T-helper 2 cell treated with Interferon-gamma antibody and Interleukin-4, amounts not matched to agents 100 ng/mL and 5 ng/mL, for 36 hours (primary cell): ENCODE data around the gene SLC44A1. TPM values are rescaled to one million over a fixed set of nuclear protein-coding genes. Genes with fewer than 3 reads are reported as not detected.

Source experiments
- intact Hi-C: fragments of 100-400 bp; cut with micrococcal nuclease; formaldehyde crosslinking; loops from one replicate; pipeline ENCODE4 v1.15.1; 2023
- total RNA-seq: library from RNA; stranded (reverse); gene quantifications from 2 replicates; pipeline ENCODE4 v1.2.3, GENCODE V29; 2022

SLC44A1 gene
- total RNA-seq, 1 donor from 2014 or later: 4.2 TPM

DNA sequence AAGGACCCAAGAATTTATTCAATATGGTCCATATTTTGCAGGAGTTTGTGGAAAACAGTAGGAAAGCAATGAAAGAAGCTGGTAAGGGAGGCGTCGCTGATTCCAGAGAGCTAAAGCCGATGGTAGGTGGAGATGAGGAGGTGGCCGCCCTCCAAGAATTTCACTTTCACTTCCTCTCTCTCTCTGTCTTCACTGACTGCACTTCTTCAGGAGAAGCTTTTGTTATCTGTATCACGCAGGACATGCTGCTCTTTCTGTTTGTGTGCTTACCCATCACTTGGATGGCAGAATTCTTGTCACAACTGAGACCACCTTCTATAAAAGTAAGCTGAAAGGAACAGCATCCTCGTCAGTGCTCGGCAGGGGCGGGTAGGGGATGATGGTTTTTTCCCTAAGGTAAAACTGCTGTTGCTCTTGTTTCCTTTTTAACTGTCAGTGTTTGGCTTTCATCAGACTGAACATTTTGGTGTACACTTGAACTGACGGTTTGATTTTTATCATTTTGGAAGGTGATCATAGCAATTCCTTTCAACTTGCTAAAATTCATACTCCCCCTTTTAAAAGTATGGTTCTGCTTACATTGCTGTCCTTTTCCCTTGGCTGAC is 141.0 kb downstream of the SLC44A1 start:
- intact Hi-C loops: loop anchor here (1.0 to 5.0 kb wide), 2 partner anchors 20 to 638 kb away; partner anchors contain the start of gene NIPSNAP3A

DNA sequence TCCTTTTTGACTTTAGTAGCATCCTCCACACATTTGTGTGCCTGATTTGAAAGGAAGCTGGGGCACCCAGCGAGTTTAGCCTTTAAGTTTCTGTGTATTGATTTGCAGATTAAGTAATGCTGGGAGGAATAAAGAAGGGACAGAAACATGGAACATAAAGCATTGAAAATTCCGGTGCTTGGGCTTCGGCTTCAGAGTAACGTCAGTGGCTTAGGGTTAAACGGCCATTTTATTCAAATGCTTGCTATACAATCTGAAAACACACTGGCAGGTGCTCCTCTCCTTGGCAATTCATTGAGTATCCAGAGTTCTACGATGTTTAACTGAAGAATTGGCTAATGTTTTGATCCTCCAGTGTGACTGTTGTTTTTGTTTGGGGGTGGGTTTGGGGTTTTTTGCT is 145.3 kb downstream of the SLC44A1 start:
- intact Hi-C loops: loop anchor here (5.0 kb wide), 1 partner anchor 642 kb away; the partner anchor contains the start of gene NIPSNAP3A

DNA sequence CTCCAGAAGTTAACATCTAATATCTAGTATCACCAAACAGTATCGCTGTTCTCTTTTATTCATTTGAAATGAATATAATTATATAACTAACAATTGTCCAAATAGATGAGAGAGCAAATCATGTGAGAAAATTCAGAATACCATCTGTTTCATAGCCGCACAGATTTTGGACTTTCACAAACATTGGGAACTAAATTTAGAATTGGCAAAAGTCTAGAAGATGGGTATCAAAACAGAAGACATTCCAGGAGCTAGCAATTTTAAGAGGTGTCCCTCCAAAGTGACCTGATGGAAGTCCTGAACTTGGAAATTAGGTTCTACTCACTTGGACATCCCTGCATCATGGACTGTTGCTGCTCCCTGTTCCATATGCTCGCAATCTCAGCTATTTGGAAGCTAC is 146.4 kb downstream of the SLC44A1 start:
- intact Hi-C loops: no loop called here

DNA sequence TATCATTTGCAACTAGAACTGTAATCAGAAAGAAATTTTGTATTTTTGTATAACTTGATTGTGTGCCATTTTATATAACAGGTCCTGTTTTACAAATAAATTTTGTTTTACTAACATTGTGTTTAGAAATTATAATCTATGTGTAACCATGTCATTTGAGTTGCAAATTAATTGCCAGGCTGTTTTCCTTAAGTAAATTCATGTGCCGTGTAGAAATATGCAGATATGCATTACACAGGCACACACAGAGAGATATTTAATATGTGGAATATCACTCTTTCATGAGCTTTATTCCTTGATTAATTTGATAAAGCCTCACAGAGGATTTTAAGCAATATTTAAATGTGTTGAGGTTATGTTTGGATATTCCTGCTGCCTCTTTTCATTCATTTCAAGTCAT is 146.8 kb downstream of the SLC44A1 start:
- intact Hi-C loops: no loop called here

DNA sequence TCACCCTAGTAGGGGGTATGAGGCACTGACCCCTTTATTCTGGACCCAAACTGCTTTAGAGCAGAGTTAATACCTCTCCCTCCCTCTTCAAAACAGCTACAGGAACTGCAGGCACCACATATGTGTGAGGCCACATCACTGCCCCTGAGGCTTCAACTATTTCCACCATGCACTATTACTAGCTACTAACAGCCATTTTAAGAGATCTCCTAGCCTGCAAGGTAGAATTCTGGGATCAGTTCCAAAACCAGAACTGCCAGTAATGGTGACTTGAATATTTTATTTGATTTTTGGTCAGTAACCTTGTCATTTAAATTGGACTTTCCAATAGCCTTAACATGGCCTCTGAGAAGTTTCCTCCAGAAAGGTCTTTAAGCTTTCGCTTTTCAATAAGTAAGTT is 148.1 kb downstream of the SLC44A1 start:
- intact Hi-C loops: no loop called here

DNA sequence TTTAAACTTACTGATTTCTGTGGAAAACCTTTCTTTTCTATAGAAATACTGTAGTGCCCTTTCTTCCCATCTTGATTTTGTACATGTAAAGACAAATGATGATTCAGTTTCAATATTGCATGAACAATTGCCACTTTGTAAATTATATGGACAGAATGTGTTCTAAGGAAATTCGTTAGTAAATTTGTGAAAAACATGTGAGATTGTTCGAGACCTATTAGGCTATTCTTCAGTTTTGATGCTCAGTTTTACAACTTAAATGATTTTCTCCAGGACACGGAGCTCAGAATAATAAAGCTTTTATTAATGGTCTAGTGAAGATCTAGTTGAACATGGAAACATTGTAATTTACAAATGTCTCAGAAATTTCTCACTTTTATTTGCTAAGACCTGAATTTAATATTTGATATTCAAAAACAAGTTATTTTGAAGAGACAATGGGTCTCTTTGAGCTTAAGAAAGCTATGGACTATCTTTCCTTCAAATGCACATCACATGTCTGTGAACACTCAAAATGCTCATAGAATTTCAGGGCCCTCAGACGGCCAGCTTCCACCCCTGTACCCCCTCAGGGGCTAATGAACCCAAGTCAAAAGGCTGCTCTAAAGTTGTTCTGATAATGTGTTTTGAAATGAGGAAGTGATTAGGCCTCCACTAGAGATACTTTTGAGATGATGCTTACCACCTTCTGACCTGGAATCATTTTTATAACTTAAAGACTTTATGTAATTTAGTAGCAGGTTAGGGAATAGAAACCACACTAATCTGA is 149.3 kb downstream of the SLC44A1 start:
- intact Hi-C loops: no loop called here

DNA sequence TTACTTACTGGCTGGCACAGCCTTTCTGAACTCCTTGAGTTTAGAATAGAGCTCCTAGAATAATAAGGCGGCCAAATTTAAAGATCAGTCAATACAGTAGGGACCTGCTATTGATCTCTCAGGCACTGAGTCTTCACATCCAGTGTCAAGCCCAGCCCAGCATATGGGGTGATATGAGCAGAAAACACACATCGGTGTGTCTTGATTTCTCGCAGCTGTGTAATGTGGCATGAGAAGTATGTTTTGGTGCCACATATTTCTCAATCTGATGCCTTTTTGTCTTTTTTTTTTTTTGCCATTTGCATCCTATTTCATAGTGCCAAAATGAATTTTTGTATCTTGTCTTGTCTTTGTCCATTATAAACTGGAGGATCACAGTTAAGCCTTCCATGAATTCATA is 152.0 kb downstream of the SLC44A1 start:
- intact Hi-C loops: no loop called here

DNA sequence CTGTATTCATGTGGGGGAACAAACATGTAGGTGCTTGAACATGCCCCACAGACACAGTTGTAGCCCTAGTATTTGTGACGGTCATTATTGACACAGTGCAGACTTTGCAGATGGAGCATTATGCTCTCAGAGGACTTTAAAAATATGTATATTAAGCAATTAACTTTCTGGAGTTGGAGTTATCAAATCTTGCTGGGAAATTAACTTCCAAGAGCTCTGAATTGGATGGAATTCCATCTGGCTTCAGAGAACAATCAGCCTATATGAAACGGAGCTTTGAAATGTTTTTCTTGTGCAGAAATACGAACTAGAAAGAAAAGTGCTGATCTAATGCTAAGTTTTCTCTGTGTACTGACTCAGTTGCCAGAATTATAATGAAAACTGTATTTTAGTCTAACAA is 152.4 kb downstream of the SLC44A1 start:
- intact Hi-C loops: no loop called here

DNA sequence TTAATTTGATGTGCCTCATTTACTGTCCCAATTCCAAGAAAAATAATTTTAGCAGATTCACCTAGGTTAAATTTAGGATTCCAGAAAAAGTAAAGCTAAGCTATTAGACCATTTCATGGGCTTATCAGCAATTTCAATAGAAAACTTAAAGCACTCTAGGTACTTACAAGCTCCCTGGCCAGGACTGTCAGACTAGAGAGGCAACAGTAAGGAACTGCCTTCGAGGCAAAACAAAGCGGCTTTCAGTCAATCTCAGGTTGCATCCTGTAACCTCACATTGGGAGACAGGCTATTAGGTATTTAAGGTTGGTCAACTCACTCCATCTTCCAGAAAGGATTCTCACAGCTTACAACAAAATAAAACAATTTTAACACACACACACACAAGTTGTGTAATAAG is 154.7 kb downstream of the SLC44A1 start:
- intact Hi-C loops: no loop called here

DNA sequence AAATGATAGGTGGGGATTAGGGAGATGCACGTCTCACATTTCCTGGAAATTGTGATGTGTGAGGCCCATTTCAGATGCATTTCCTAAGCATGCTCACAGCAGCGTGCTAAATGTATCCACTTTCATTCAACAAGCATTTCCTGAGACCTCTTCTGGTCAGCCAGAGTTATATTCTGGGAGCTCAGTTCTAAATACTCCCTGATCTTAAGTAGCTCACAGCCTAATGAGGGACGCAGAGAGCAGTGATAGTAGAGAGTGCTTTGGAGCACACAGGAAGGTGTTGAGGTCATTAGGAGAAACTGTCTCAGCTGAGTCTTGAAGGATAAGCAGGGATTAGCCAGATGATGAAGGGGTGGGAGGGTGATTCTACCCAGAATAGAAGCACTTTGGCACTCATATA is 157.2 kb downstream of the SLC44A1 start:
- intact Hi-C loops: loop anchor here (10.0 kb wide), 1 partner anchor 1307 kb away; the partner anchor contains the start of gene SMC2

DNA sequence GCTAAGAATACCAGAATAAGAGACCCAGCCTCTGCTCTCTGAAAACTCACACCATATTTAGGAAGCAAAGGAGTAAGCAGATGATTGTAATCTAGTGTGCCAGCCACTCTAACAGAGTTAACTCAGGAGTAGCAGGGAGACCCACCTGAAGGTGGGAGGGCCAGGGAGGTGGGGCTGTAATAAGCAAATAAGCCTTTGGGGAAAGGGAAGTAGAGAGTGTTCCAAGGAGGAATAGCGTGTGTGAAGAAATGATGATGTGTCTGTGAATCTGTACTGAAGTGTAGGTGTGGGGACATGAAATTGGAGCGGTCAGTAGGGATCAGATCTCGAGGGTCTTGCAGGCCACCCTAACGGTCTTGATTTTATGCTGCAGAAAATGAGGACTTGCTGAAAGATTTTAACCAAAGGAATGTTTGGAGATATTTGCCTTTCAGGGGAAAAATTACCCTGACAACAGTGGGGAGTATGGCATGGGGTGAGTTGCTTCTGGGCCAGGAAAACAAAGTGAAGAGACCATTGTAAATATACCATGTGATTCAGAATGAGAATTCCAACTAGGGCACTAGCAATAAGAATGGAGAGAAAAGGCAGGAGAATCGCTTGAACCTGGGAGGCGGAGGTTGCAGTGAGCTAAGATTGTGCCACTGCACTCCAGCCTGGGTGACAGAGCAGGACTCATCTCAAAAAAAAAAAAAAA is 159.2 kb downstream of the SLC44A1 start:
- intact Hi-C loops: loop anchor here (2.0 to 10.0 kb wide), 2 partner anchors 477 to 1309 kb away; partner anchors contain the start of gene SMC2

DNA sequence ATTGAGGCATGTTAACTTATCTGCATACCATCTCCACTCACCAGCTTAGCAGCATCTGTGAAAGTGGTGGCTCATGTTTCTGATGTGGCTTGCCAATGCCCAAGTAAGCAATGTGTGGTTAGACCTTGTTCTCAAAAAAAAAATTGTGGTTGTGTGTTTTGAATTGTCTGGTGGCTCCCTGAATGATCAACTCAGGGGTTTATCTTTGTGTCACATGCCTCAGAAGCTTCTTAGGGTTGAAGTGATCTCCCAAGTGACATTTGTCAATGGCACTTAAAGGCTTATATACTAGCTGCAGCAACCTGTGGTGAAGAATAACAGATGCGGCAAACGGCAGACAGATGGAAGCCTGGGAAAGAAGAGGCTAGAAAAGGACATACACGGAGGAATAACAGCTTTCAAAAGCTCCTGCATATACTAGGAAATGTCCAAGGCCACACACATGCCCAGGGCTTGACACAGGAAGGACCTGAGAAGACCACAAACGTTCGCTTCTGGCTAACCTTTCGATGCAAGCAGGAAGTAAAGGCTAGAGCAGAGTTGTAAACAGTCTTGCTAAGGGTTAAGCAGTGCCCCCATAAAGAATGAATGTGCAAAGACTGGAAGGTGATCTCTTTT is 161.2 kb downstream of the SLC44A1 start:
- intact Hi-C loops: loop anchor here (1.0 to 10.0 kb wide), 7 partner anchors 20 to 1311 kb away; partner anchors contain the start of genes FSD1L, SLC44A1 and SMC2

DNA sequence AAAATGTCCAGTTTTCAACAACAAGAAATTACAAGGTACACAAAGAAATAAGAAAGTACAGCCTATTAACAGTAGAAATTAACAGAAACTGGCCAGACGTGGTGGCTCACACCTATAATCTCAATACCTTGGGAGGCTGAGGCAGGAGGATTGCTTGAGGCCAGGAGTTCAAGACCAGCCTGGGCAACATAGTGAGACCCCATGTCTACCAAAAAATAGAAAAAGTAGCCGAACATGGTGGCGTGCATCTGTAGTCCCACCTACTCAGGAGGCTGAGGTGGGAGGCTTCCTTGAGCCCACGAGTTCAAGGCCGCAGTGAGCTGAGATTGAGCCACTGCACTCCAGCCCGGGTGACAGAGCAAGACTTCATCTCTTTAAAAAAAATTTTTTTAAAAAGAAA is 161.9 kb downstream of the SLC44A1 start:
- intact Hi-C loops: loop anchor here (5.0 to 10.0 kb wide), 4 partner anchors 41 to 1312 kb away; partner anchors contain the start of genes FSD1L, SLC44A1 and SMC2

DNA sequence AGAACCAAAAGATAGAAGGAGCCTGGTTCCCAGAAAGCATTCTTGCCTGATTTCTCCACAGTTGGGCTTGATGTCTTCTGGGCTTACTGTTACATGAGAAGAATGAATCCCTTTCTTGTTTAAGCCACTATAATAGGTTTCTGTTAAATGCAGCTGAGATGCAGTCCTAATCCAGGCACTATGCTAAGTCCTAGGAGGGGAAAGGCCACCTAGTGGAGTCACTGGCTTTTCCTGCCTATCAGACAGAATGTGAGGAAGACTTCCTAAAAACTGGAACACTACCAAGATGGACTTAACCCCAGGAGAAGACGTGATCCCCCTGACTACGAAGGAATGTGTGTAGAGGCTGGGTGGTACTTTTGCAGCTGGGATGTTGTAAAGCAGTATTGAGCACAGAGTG is 169.1 kb downstream of the SLC44A1 start:
- intact Hi-C loops: no loop called here

DNA sequence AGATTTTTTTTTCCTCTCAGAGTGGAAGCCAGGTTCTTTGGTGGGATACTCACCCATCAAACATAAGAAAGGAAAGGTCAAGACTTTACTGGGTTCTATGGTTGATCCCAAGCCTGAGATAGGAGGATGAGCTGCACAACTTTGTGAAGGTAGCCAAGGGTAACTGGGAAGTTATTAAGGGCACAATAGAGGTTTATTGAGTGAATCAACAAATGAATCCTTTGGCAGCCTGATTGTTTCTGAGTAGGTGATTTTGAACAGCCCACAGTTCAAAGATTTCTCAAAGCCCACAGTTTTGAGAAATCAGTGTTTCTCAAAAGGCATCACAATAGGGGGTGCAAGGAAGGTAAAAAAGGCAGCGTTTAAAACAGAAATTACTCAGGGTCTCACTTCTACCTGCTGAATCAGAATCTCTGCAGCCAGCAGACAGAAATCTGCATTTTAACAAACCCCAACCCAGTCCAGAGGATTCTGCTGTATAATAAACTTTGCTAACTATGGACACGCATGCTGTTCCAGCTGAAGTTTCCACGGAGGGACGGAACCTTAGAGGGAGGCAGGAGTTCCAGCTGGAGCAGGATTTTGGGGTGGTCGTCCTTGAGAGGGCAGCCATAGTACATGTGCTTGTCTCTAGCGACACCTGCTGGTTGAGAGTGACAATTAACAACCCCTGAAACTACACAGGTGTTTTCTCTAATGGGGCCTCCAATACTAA is 170.7 kb downstream of the SLC44A1 start:
- intact Hi-C loops: loop anchor here (1.0 to 5.0 kb wide), 3 partner anchors 256 to 633 kb away; no protein-coding TSS in a partner anchor

DNA sequence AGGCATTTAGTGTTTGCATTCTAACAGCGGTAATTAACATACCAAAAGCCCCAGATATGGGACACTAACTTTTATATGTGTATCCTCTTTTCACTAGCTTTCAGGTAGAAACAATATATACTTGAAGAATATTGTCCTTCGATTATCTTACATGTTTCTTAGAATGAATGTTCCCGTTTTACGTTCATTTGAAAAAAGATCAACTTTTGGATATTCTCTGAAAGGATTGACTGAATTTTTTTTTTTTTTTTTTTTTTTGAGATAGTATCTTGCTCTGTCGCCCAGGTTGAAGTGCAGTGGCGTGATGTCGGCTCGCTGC is 171.2 kb downstream of the SLC44A1 start:
- intact Hi-C loops: loop anchor here (1.0 to 5.0 kb wide), 3 partner anchors 256 to 633 kb away; no protein-coding TSS in a partner anchor

DNA sequence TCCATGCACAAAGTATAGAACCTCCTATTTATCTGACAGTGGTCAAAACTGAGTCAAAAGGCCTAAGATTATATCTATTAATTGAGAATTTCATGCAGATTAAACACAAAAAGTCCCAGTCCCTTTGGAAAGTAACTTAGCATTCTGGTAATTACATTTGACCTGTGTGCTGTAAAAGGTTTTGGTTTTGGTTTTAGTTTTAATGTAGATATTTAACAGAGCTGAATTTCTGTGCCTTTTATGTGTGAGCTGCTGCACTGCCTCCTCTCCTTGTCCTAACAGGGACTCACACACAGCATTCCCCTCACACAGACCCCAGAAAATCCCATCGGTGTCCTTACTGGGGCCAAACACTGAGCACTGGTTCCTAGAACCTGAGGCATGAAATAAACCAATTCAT is 172.4 kb downstream of the SLC44A1 start:
- intact Hi-C loops: loop anchor here (5.0 kb wide), 1 partner anchor 635 kb away; no protein-coding TSS in a partner anchor

DNA sequence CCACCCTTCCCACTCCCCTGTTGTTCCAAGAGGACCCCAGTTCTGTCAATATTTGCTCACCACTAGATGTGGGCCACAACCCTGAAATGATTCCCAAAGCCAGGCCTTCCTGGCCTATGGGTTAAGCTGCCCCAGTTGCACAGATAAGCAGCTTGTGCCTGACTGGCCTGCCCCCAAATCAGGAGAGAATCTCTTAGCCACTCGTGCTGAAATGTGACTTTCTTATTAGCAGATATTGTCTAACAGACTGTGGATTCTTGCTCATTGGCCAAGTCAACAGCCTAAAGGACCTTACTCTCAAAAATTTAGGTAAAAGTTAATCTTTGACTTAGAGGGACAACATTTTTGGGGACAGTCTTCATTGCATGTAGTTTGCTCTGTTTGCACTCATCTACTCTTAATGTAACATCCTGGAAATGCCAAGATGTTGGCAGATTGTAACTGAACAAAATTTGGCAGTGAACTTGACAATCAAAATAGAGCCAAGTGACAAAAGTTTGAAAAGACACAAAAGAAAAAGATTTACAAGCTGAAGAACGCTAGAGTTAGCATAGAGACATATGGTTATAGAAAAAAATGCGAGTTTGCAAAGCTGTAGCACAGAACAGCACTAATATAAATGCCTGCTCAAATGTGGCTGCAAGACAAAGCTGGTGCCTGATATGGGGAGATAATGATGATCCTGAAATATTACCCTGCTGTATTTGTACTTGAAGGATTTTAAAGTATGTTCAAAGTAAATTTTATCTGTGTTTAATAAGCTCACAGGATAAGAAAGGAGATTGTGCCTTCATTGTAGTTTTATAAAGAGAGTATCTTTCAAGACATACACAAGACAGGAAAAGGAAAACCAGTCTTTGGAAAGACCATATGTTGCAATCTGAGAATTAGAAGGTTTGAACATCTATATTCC is 174.4 kb downstream of the SLC44A1 start:
- intact Hi-C loops: loop anchor here (5.0 kb wide), 1 partner anchor 637 kb away; no protein-coding TSS in a partner anchor

DNA sequence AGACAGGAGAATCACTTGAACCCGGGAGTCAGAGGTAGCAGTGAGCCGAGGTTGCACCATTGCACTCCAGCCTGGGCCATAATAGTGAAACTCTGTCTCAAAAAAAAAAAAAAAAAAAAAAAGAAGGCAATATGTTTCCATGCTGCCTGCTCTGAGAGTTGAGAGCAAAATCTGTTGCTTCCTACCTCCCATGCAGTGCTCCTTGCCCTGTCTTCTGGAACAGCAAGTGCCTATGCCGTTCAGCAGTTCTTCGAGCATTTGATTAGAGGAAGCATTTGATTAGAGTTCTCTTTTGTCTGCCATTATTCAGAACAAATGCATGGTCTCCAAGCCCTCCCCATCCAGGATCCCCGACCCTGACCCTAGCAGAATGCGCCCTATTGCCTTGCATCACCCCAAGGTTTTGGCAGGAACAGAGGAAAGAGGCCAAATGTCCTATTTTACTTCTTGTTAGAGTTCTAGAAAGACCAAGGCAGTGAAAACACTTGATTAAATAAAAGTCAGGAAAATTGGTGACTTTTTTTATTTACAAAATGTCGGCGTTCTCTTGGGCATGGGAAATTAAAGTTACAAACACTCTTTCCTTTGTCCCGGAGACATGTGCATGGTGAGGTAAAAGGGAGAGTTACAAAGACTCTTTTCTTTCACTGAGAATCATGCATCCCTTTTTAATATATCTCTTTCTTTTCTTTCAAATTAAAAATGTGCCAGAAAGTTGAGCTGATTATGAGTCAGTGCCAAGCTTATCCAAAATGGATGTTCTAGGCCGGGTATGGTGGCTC is 175.6 kb downstream of the SLC44A1 start:
- intact Hi-C loops: loop anchor here (5.0 to 10.0 kb wide), 2 partner anchors 55 to 638 kb away; no protein-coding TSS in a partner anchor
